Limb (tissue), 2 donors: ENCODE measurements around the gene RER1.
"Not testable (repeated sequence)": the region's sequence is repeated elsewhere in the genome, so short reads cannot be mapped to it uniquely, and the experiment has no call there.

ENCODE experiments used
- DNase-seq, 2 donors: peaks; one replicate each; pipeline ENCODE4 v3.0.0-alpha.2; 2016; ENCODE audit errors: extremely low spot score in 2 of 2

RER1 gene

GRCh38 chr1:2426540-2426939 lies 34.9 kb downstream of the RER1 start:
- no peak for DNase-seq

- no peak for DNase-seq
Observed at GRCh38 chr1:2427051-2427450, 35.4 kb downstream of the RER1 start.

DNA sequence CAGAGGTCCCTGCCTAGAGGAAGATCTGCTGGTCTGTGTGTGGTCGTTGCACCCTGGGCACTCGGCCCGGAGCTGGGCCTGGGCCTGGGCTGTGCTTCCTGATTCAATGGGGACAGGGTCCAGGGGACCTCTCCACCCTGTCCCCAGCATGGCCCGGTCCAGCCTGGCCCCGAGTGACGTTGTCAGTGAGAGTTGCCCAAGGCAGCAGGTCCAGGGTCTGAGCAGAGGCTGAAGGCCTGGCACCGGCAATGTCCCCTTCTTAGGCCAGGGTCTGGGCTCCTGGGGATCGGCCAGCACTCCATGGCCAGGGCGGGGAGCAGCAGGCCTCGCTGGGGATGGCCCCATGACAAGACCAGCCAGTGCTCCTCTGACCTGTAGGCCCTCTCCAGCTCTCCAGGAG lies 36.3 kb downstream of the RER1 start:
- no peak for DNase-seq

GRCh38 chr1:2428490-2428889 lies 36.8 kb downstream of the RER1 start:
- DNase-seq: no peak

GRCh38 chr1:2429780-2430591 lies 38.3 kb downstream of the RER1 start:
- DNase-seq: no peak

DNA sequence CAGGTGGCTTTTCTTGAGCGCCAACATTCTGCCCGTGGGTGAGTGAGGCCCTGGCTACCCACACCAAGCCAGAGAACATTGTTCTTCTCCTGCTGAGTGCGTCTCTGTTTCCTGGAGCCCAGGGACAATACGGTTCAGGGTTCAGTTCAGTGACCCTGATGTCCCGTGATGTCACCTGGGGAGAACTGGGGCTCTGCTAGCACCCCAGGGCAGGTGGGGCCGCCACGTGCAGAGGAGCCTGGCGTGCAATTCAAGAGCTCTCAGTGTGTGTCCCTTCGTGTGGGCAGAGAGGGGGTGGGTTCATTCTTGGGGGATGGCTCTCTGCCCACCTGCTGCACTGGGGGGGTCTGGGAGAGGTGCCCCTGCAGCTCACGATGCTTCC lies 38.9 kb downstream of the RER1 start:
- no peak for DNase-seq

DNA sequence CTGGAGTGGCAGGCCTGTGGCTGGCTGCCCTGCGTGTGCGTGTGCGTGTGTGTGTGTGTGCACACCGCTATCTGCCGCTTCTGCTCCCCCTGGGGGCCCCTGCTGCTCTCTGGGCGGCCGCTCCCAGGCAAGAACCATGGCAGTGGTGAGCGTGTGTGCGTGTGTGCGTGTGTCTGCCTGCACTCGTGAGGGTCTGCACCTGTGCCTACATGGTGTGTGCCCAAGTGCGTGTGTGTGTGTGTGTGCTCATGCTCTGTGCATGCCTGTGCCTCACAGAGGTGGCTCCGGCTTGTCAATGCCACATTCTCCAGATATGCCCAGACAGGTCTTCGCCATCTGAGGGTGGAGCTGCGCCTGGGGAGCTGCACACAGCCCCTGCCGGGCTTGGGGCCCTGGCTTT lies 39.5 kb downstream of the RER1 start:
- peak in 1 of 2 donors; percentile 51 for DNase-seq

GRCh38 chr1:2431518-2431917 lies 39.9 kb downstream of the RER1 start:
- DNase-seq: no peak

GRCh38 chr1:2432441-2432844 lies 40.8 kb downstream of the RER1 start:
- no peak for DNase-seq

GRCh38 chr1:2433196-2433595 lies 41.6 kb downstream of the RER1 start:
- DNase-seq: no peak

DNA sequence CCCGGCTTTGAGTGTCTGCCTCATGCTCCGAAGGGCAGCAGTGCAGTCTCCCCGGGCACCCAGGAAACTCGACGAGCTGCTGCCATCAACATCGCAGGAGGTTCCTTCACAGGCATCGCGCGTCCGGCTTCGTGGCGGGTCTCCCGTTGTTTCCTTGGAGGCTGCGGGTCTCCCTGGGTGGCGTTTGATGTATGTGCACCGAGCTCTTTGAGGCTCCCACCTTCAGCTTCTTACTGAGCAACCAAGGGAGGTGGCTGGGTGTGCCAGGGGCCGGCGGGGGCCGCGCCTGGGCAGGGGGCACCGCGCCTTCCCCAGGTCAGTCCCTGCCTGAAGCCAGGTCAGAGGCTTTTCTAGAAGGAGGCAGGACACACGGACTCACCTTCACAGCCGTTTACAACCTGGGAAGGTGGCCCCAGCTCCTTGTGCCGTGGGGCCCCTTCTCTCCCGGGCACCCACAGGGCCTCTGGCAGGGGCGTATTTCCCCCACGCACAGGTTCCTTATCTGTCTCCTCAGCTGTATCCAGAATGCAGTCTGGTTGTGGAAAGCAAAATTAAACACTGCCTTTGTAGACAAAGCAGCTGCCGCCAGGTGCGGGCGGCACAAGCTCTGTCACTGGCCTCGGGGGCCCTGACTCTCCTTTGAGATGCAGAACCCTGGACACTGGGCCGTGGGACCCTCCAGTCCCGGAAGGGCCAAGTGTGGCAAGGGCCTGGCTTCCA lies 42.5 kb downstream of the RER1 start:
- DNase-seq: no peak

DNA sequence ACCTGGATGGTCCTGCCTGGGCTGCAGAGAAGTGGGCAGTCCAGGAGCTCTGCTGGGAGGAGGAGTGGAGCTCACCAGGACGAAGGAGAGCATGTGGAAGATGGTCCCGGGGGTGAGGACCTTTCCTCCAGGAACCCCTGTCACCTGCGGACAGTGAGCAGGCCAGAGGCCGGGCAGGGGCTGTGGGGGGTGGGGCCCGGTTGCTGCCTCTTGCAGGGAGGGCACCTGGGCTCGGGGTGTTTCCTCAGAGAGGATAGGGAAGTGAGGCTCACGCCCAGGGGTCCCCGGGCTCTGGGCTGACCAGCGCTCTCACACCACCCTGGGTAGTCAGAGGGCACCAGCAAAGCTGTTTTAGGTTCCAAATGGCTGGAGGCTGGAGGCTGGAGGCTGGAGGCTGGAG lies 43.5 kb downstream of the RER1 start:
- DNase-seq: no peak

DNA sequence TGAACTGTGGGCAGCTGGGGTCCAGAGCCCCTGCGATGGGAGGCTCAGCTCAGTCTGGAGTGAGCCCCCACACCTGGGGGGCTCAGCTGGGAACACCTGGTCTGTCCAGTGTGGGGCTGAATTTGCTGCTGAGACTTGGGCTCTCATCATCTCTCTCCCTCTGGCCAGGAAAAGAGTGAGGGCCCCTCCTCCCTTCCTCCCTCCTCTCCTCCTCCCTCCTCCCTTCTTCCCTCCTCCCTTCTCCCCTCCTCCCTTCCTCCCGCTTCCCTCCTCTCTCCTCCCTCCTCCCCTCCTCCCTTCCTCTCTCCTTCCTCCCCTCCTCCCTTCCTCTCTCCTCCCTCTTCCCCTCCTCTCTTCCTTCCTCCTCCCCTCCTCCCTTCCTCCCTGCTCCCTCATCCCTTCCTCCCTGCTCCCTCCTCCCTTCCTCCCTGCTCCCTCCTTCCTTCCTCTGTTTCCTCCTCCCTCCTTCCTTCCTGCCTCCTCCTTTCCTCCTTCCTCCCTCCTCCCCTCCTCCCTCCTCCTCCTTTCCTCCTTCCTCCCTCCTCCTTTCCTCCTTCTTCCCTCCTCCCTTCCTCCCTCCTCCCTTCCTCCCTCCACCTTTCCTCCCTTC lies 44.2 kb downstream of the RER1 start:
- no peak for DNase-seq

DNA sequence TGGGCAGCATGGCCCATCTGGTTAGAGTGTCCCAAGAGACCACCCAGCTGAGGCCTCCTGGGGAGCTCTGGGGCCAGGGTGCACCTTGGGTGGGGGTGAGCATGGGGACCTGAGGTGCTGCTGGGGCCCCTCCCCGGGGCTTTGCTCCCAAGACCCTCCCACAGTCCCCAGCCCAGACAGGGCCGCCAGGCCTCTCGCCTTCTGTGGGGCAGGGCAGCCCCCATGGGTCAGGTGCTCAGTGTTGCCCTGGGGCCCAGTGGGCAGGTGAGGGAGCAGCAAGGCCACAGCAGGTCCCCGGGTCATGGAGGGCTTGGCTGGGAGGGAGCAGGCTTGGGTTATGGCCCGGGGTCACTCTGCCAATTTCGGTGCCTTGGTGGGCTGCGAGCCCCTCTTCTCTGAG lies 45.2 kb downstream of the RER1 start:
- no peak for DNase-seq

GRCh38 chr1:2437617-2438016 lies 46.0 kb downstream of the RER1 start:
- DNase-seq: no peak

- DNase-seq: no peak
Observed at GRCh38 chr1:2438038-2438437, 46.4 kb downstream of the RER1 start.

DNA sequence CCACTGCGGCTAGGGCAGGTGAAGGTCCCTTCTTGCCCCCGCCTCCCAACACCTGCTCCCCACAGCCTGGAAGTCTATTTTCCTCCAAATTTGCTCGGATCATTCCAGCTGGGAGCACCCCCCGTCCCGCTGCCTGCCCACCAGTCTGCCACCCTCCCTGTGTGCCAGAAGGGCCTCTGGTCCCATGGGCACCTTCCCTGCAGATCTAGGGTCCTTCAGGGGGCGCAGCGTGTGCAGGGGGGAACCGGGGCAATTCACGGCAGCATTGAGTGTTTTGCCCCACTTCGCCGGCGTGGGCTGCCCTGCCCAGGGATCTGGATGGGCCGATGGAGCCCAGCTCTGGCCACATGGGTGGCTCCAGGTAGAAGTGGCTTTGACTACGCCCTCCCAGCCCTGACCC lies 47.0 kb downstream of the RER1 start:
- DNase-seq: no peak

- DNase-seq: no peak
Observed at GRCh38 chr1:2439369-2439768, 47.7 kb downstream of the RER1 start.

DNA sequence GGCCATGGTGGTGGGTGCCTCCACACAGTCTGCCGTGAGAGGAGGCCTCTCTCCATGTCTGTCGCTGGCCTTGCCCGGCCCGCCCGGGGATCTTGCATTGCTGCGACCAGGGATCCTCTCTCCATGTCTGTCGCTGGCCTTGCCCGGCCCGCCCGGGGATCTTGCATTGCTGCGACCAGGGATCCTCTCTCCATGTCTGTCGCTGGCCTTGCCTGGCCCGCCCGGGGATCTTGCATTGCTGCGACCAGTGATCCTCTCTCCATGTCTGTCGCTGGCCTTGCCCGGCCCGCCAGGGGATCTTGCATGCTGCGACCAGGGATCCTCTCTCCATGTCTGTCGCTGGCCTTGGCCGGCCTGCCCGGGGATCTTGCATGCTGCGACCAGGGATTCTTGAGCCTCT lies 48.7 kb downstream of the RER1 start:
- not testable (repeated sequence) for DNase-seq

GRCh38 chr1:2441746-2442145 lies 50.1 kb downstream of the RER1 start:
- no peak for DNase-seq

- DNase-seq: no peak
Observed at GRCh38 chr1:2442661-2443060, 51.0 kb downstream of the RER1 start.

DNA sequence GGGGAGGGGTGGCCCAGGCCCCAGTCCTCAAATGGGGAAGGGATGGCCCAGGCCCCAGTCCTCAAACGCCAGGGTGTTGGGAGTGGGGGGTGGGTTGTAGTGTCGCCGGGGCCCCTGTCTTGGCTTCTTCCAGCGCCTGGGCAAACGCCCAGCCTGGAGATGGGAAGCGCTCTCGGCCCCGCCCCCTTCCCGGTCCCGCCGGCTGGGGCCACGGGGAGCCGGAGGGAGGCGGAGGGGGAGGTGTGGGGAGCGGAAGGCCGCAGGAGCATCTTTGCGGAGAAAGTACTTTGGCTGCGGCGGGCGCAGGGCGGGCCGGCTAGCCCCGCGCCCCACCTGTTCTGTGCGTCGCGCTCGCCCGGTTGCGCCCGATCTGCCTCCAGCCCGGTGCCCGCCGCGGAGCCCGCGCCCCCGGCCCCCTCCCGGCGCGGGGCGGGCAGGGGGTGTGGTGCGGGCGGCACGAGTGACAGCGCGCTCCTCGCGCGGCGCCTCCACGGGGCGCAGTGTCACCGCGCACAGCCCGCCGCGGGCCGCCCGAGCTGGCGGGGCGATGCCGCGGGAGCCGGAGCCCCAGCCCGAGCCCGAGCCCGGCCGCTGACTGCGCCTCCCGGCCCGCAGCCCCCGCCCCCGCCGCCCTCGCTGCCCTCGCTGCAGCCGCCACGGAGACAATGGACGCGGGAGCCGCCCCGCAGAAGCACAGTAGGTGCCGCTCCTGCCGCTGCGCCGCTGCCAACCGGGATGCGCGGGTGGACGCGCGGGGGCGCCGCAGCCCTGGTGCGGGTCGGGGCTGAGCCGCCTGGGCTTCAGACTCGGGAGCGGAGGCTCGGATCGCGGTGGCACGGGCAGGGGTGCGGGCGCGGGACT lies 51.9 kb downstream of the RER1 start:
- peak in 1 of 2 donors; percentile 71 for DNase-seq
